Spleen (tissue), 11 donors: ENCODE measurements around the gene TGFBR3L. TPM values are rescaled to one million over a fixed set of nuclear protein-coding genes. Genes with fewer than 3 reads are reported as not detected.

Source experiments
- DNase-seq: peaks from one replicate; pipeline ENCODE4 v3.0.0-alpha.2; 2020
- H3K27ac ChIP-seq, 8 donors: fragments of 200-600 bp; sonication (generic) in 7 of 8; 1 replicate in 4 of 8; 2 replicates in 4 of 8; pipeline versions ENCODE4 v1.5.0 to v1.8.0; 2016 to 2021; ENCODE audit warnings: inconsistent platforms in 4 of 8, mild to moderate bottlenecking in 4 of 8, moderate library complexity in 1 of 8
- H3K27me3 ChIP-seq, 7 donors: fragments of 200-600 bp; sonication (generic) in 6 of 7; replicated peaks in 1 of 7; 1 replicate in 4 of 7; 2 replicates in 3 of 7; pipeline versions ENCODE4 v1.5.0 to v1.8.0; 2016 to 2021; ENCODE audit warnings: inconsistent platforms in 3 of 7, mild to moderate bottlenecking in 1 of 7
- H3K36me3 ChIP-seq, 6 donors: fragments of 200-600 bp; sonication (generic) in 5 of 6; 1 replicate in 4 of 6; 2 replicates in 2 of 6; pipeline versions ENCODE4 v1.5.0 to v1.8.0; 2016 to 2021; ENCODE audit warnings: inconsistent platforms in 2 of 6
- H3K4me1 ChIP-seq, 6 donors: fragments of 200-600 bp; sonication (generic) in 5 of 6; 1 replicate in 3 of 6; 2 replicates in 3 of 6; pipeline versions ENCODE4 v1.5.0 to v1.8.0; 2016 to 2021; ENCODE audit warnings: inconsistent platforms in 3 of 6
- H3K4me3 ChIP-seq, 8 donors: fragments of 200-600 bp; sonication (generic) in 7 of 8; 1 replicate in 4 of 8; 2 replicates in 4 of 8; pipeline versions ENCODE4 v1.5.0 to v1.8.0; 2016 to 2021; ENCODE audit warnings: inconsistent platforms in 4 of 8, mild to moderate bottlenecking in 4 of 8, moderate library complexity in 2 of 8
- H3K9me3 ChIP-seq, 8 donors: fragments of 200-600 bp; sonication (generic) in 7 of 8; 1 replicate in 4 of 8; 2 replicates in 4 of 8; pipeline versions ENCODE4 v1.5.0 to v1.8.0; 2016 to 2021; ENCODE audit warnings: inconsistent platforms in 4 of 8
- POLR2A ChIP-seq, 3 donors: fragments of 450-650 bp; IDR thresholded peaks; one replicate each; pipeline ENCODE4 v1.5.1; 2017; ENCODE audit warnings: antibody characterized with exemption in 3 of 3, mild to moderate bottlenecking in 1 of 3
- POLR2AphosphoS5 ChIP-seq, 3 donors: sonication (generic); formaldehyde crosslinking; IDR thresholded peaks; one replicate each; pipeline ENCODE4 v1.5.1; 2017; ENCODE audit warnings: antibody characterized with exemption in 3 of 3
- WGBS, 5 donors: extraction: QIAGEN DNeasy Blood & Tissue Kit in 3 of 5; methylation state at CpG; one replicate each; pipeline versions ENCODE4 v1.1.5 to v1.1.7; 2013 to 2018; 5-methylcytosine and 5-hydroxymethylcytosine counted together
- intact Hi-C: fragments of 100-400 bp; cut with DNase I; formaldehyde crosslinking; loops from one replicate; pipeline ENCODE4 v1.15.0; 2023; ENCODE audit warnings: low total_unique reads
- polyA plus RNA-seq, 3 donors: library from polyadenylated mRNA; stranded (reverse); fragments of 200-250 nt; gene quantifications; one replicate each; pipeline ENCODE4 v1.2.1, GENCODE V29; 2013
- total RNA-seq, 7 donors: library from RNA; depleted of rRNA in 3 of 7; stranded (reverse); fragments of >200 nt in 3 of 7; fragmentation: NEBNext Ultra II Directional in 4 of 7; extraction: Animal tissue kit (Norgen Biotek cat#: 25700) in 4 of 7; gene quantifications; one replicate each; pipeline versions ENCODE4 v1.1.0 to v1.2.1, GENCODE V29; 2016 to 2021
- TF ChIP-seq, protein P1 (sequence below), 11 experiments: fragments of 200-600 bp in 7 of 11; fragments of 450-650 bp in 4 of 11; sonication (generic) in 4 of 11; IDR thresholded peaks in 8 of 11; conservative IDR thresholded peaks in 3 of 11; 1 replicate in 7 of 11; 2 replicates in 4 of 11; pipeline versions ENCODE4 v1.4.0 to v1.8.0; 2016 to 2021; ENCODE audit warnings: antibody characterized with exemption in 11 of 11, inconsistent platforms in 4 of 11, mild to moderate bottlenecking in 1 of 11
- donor health status: healthy with polysubstance abuse.
- donor health status: DM: no; HTN: no; CAD: no; lungs with moderate emphysema.
- donor health status: DM: no; HTN: no; CAD: no.
- donor health status: Bipolar disorder and iron deficiency.
- donor health status: healthy.
- donor health status: DM: no; HTN: no; CAD: no.
- donor health status: DM: yes; HTN: yes; CAD: no.

The TGFBR3L gene
- total and polyA plus RNA-seq, 10 donors, result 0.11 TPM; not detected in 9

DNA sequence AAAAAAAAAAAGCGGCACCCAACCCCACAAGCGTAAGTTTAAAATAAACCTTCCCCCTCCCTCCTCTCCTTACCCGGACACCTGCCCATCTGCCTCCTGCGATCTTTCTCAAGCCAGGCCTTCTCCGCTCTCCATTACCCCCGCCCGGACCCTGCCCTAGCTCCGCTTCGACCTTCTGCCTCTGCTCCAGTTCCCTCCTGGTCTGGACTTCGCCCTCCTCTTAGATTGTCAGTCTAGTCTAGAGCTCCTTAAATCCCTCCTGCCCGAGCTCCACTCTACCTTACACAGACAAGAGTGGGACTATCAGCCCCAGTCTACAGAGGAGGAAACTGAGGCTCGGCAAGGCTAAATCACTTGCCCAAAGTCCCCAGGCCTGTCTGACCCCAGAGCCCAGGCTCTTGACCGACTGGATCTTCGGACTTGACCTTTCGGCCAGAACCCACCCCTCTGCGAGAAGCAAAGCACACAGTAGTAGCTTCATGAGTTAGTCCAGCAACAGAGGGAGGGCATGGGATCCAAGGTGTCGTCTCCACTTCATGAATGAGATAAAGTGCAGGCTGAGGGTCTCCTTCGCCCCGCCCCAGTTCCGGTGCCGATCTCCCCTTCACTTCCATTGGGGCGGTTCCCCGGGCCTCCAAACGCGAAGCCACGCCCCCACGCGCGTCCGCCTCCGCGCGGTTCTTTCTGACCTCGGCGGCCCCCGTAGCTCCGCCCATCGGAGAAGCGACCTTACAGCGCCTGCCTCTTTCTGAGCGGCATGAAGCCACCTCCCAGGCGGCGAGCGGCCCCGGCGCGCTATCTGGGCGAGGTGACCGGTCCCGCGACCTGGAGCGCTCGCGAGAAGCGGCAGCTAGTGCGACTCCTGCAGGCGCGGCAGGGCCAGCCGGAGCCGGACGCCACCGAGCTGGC, 5.2 kb downstream of the TGFBR3L start, which contains the start of gene SNAPC2:
Gene SNAPC2, plus strand, starts transcription at position 729 of the 909 bp plus-strand sequence. Its CDS starts 29 bp downstream, at position 758.
- DNase-seq, result peak; percentile 99
- intact Hi-C loops, result no loop called here
- peaks cover 3 to 18% (median 11%) of the 10 kb centered on the region in 6 donors for H3K36me3 ChIP-seq
- H3K27ac ChIP-seq, result peak within 1 kb of the TSS; percentile 85 to 96 (median 94)
- peaks cover 38 to 92% (median 67%) of the 10 kb centered on the region in 6 donors for H3K4me1 ChIP-seq
- H3K4me3 ChIP-seq, result peak within 1 kb of the TSS; percentile 77 to 94 (median 84)
- no peak for TF ChIP-seq POLR2A (IDR thresholded peaks at IDR 0.05)
- TF ChIP-seq, protein P1, sequence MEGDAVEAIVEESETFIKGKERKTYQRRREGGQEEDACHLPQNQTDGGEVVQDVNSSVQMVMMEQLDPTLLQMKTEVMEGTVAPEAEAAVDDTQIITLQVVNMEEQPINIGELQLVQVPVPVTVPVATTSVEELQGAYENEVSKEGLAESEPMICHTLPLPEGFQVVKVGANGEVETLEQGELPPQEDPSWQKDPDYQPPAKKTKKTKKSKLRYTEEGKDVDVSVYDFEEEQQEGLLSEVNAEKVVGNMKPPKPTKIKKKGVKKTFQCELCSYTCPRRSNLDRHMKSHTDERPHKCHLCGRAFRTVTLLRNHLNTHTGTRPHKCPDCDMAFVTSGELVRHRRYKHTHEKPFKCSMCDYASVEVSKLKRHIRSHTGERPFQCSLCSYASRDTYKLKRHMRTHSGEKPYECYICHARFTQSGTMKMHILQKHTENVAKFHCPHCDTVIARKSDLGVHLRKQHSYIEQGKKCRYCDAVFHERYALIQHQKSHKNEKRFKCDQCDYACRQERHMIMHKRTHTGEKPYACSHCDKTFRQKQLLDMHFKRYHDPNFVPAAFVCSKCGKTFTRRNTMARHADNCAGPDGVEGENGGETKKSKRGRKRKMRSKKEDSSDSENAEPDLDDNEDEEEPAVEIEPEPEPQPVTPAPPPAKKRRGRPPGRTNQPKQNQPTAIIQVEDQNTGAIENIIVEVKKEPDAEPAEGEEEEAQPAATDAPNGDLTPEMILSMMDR (IDR thresholded peaks at IDR 0.05 in 8 of 11, conservative IDR thresholded peaks at IDR 0.05 in 3 of 11), result peak in 1 of 11 experiments; percentile 31
- TF ChIP-seq POLR2AphosphoS5 (IDR thresholded peaks at IDR 0.05), result peak; percentile 85 to 91 (median 90)
- WGBS, 5 donors, result 6 to 20% (median 9%) methylated on average over 31 to 62 of the region's 62 CpGs
- H3K27me3 ChIP-seq, result peaks cover 0 to 55% (median 45%) of the 10 kb centered on the region in 7 donors
- H3K9me3 ChIP-seq, result no peaks in the 10 kb centered on the region

DNA sequence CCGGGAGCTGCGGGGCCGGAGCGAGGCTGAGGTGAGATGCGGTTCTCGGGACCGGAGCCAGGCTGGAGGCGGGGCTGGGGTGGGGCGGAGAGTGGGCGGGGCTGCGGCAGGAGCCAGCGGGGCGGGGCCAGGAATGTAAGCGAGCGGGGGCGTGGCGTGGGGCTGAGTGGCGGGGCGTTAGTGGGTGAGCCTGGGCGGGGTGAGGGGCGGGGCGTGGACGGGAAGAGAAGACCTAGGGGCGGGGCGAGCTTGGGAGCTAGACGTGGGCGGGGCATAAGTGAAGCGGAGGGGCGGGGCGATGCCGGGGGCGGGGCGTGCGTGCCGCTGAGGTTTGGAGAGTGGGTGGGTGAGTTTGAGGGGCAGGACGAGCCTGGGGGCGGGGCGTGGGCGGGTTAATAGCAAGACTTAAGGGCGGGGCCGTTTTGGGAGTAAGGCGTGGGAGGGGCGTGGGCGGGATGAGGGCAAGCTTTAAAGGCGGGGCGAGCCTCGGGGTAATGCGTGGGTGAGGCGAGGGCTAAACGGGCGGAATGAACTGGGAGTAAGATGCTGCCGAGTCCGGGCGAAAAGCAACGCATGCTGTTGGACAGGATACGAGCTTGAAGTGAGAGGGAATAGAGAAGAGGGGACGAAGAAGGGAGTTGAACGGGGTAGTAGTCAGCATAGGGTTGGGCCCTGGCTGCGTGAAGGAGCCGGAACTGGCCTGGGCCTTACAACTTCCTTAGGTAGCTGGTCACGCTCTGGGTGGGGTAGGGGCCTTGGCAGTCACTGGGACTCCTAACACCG, 6.1 kb downstream of the TGFBR3L start:
- Histone ChIP-seq H3K36me3 (peaks cover 3 to 18% (median 11%) of the 10 kb centered on the region in 6 donors), H3K9me3 (no peaks in the 10 kb centered on the region), H3K27me3 (peaks cover 0 to 55% (median 38%) of the 10 kb centered on the region in 7 donors), H3K4me1 (peaks cover 39 to 93% (median 72%) of the 10 kb centered on the region in 6 donors), H3K27ac (peak overlapping the region; percentile 85 to 96 (median 94)), H3K4me3 (peak overlapping the region; percentile 77 to 94 (median 84))
- 0 to 2% (median 1%) methylated on average over 35 to 62 of the region's 62 CpGs for WGBS, 5 donors
- intact Hi-C loops, result no loop called here
- TF ChIP-seq POLR2AphosphoS5 (IDR thresholded peaks at IDR 0.05) (peak; percentile 59 to 82 (median 63)), POLR2A (IDR thresholded peaks at IDR 0.05) (peak in 1 of 3 donors; percentile 9)
- TF ChIP-seq, protein P1 (IDR thresholded peaks at IDR 0.05 in 8 of 11, conservative IDR thresholded peaks at IDR 0.05 in 3 of 11), result no peak
- peak; percentile 100 for DNase-seq

DNA sequence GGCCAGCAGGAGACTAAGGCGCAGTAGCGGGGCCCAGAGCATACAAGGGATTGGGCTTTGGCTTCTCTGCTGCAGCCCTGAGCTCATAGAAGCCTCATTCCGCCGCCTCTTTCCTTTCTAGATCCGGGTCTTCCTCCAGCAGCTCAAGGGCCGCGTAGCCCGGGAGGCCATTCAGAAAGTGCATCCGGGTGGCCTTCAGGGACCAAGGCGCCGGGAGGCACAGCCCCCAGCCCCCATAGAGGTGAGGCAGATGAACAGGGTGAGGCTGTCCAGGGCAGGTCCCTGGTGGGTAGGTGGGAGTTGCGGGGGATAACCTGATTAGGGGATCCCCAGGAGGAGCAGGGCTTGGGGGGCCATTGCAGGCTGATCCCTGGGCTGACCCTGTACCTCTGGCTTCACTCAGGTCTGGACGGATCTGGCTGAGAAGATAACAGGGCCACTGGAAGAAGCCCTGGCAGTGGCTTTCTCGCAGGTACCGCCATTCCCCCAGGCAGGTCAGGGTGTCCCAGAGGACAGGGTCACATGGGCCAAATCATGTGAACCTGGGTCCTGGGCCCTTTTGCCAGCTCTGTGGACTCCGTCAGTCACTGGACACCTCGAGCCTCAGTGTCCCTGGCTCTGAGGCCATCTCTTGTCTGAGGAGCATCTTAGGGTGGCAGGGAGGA, 6.8 kb downstream of the TGFBR3L start:
- Histone ChIP-seq H3K36me3 (peaks cover 3 to 18% (median 11%) of the 10 kb centered on the region in 6 donors), H3K4me3 (peak overlapping the region; percentile 41 to 94 (median 64)), H3K4me1 (peaks cover 36 to 90% (median 69%) of the 10 kb centered on the region in 6 donors), H3K9me3 (no peaks in the 10 kb centered on the region), H3K27ac (peak overlapping the region; percentile 84 to 96 (median 92)), H3K27me3 (peaks cover 0 to 50% (median 31%) of the 10 kb centered on the region in 7 donors)
- DNase-seq, result no peak
- intact Hi-C loops, result no loop called here
- WGBS, 5 donors, result 24 to 59% (median 48%) methylated on average over 12 to 17 of the region's 17 CpGs
- TF ChIP-seq POLR2AphosphoS5 (IDR thresholded peaks at IDR 0.05), result peak in 1 of 3 donors; percentile 6
- TF ChIP-seq, protein P1 (IDR thresholded peaks at IDR 0.05 in 8 of 11, conservative IDR thresholded peaks at IDR 0.05 in 3 of 11), result no peak
